IMR-90 (cell line): ENCODE results near the gene AMZ1. TPM values are rescaled to one million over a fixed set of nuclear protein-coding genes. Genes with fewer than 3 reads are reported as not detected.

ENCODE experiments used
- CTCF ChIP-seq: conservative IDR thresholded peaks from 2 replicates; pipeline ENCODE4 v1.5.1; 2012; ENCODE audit warnings: mild to moderate bottlenecking, low read depth, low read length, improper control_type of control experiment
- polyA plus RNA-seq, 3 experiments: library from polyadenylated mRNA; depleted of rRNA; stranded (reverse); fragments of >200 nt; gene quantifications; 2 replicates each; pipeline ENCODE4 v1.2.3, GENCODE V29; 2012; ENCODE audit warnings: low replicate concordance in 1 of 3
- total RNA-seq: library from RNA; depleted of rRNA; stranded (reverse); fragments of >200 nt; gene quantifications from 2 replicates; pipeline ENCODE4 v1.2.3, GENCODE V29; 2012

Gene AMZ1
- total and polyA plus RNA-seq, 2 of the 4 experiments (the other 2 are of a cell fraction), result 0.54 to 1.6 TPM

GRCh38 chr7:2757904-2758672 lies 70.1 kb downstream of the AMZ1 start (continued):
- no peak for TF ChIP-seq CTCF
